H1 (cell line): ENCODE measurements around the gene RASEF. TPM values are rescaled to one million over a fixed set of nuclear protein-coding genes. Genes with fewer than 3 reads are reported as not detected.

Experiments used
- CTCF ChIA-PET: fragments of 300-600 bp; sonication (Branson Sonifier 250); formaldehyde crosslinking; loops from one replicate; lab custom pipeline; 2021; ENCODE audit not compliant: partially characterized antibody; lab: Charles Lee
- POLR2A ChIA-PET: fragments of 300-600 bp; sonication (Branson Sonifier 250); formaldehyde crosslinking; loops from one replicate; lab custom pipeline; 2021; ENCODE audit warnings: inconsistent platforms; ENCODE audit not compliant: partially characterized antibody; lab: Charles Lee
- DNase-seq, 2 experiments: peaks; one replicate each; pipeline versions ENCODE4 v3.0.0 to v3.0.0-alpha.2; 2010 to 2022; ENCODE audit warnings: low spot score in 2 of 2, low read depth in 1 of 2, mixed read lengths in 1 of 2
- FAIRE-seq: peaks from 2 replicates; lab custom pipeline; 2011; peaks lifted over from hg19 to GRCh38; lab: Jason Lieb, UNC
- H2AFZ ChIP-seq: 2 replicates; pipeline ENCODE4 v1.8.1; 2012; ENCODE audit warnings: low read length, inconsistent platforms
- H2AK5ac ChIP-seq: 2 replicates; pipeline ENCODE4 v1.6.1; 2013; ENCODE audit warnings: low read depth, low read length
- H2BK120ac ChIP-seq: replicated peaks from 2 replicates; pipeline ENCODE3; 2013; ENCODE audit warnings: low read depth, low read length, inconsistent platforms
- H2BK12ac ChIP-seq: 2 replicates; pipeline ENCODE4 v1.6.1; 2013; ENCODE audit warnings: low read depth, low read length
- H2BK15ac ChIP-seq: 2 replicates; pipeline ENCODE4 v1.6.1; 2013; ENCODE audit warnings: low read length
- H2BK20ac ChIP-seq: 2 replicates; pipeline ENCODE4 v1.6.1; 2013; ENCODE audit warnings: low read length
- H2BK5ac ChIP-seq: 2 replicates; pipeline ENCODE4 v1.6.1; 2013; ENCODE audit warnings: low read depth, low read length
- H3K14ac ChIP-seq: 2 replicates; pipeline ENCODE4 v1.6.1; 2013; ENCODE audit warnings: inconsistent platforms; ENCODE audit not compliant: insufficient read length
- H3K18ac ChIP-seq: 2 replicates; pipeline ENCODE4 v1.6.1; 2013; ENCODE audit warnings: low read length; ENCODE audit errors: extremely low read depth
- H3K23ac ChIP-seq: 2 replicates; pipeline ENCODE4 v1.6.1; 2013; ENCODE audit warnings: inconsistent platforms; ENCODE audit not compliant: insufficient read length
- H3K23me2 ChIP-seq: 2 replicates; pipeline ENCODE4 v1.6.1; 2013; ENCODE audit warnings: low read depth, low read length
- H3K27ac ChIP-seq: 2 replicates; pipeline ENCODE4 v1.6.1; 2011; ENCODE audit warnings: low read depth, low read length, inconsistent platforms
- H3K27me3 ChIP-seq, 4 experiments: replicated peaks in 1 of 4; 1 replicate in 1 of 4; 2 replicates in 3 of 4; pipeline versions ENCODE4 v1.6.1 to v1.8.1; 2011 to 2013; ENCODE audit warnings: low read length in 3 of 4, mild to moderate bottlenecking in 3 of 4, inconsistent platforms in 2 of 4, mixed read lengths in 2 of 4, moderate library complexity in 1 of 4; ENCODE audit not compliant: control insufficient read depth in 3 of 4, insufficient read depth in 3 of 4; ENCODE audit errors: extremely low read depth in 1 of 4
- H3K36me3 ChIP-seq, 4 experiments: 2 replicates each; pipeline versions ENCODE4 v1.6.1 to v1.8.1; 2011 to 2013; ENCODE audit warnings: mild to moderate bottlenecking in 4 of 4, low read length in 3 of 4, moderate library complexity in 2 of 4, control low read depth in 1 of 4, inconsistent platforms in 1 of 4; ENCODE audit not compliant: insufficient read depth in 4 of 4, control insufficient read depth in 2 of 4
- H3K4ac ChIP-seq: replicated peaks from 2 replicates; pipeline ENCODE3; 2013; ENCODE audit warnings: low read length, low read depth, mixed read lengths, inconsistent platforms; ENCODE audit not compliant: insufficient read length
- H3K4me1 ChIP-seq, 4 experiments: replicated peaks in 1 of 4; 1 replicate in 1 of 4; 2 replicates in 3 of 4; pipeline versions ENCODE4 v1.6.1 to v1.8.1; 2011 to 2013; ENCODE audit warnings: low read length in 3 of 4, inconsistent platforms in 2 of 4, mixed read lengths in 1 of 4; ENCODE audit not compliant: insufficient read depth in 4 of 4, control insufficient read depth in 3 of 4
- H3K4me2 ChIP-seq, 2 experiments: 2 replicates each; pipeline versions ENCODE4 v1.6.1 to v1.8.1; 2011 to 2013; ENCODE audit warnings: low read depth in 2 of 2, low read length in 2 of 2, control low read depth in 1 of 2, inconsistent platforms in 1 of 2, mild to moderate bottlenecking in 1 of 2; ENCODE audit not compliant: insufficient read depth in 1 of 2
- H3K4me3 ChIP-seq, 4 experiments: fragments of 200-600, 300-600 bp in 1 of 4; sonication (generic), shearing (Covaris generic), sonication (Bioruptor Twin) in 1 of 4; 2 replicates each; pipeline versions ENCODE4 v1.5.1 to v1.8.1; 2011 to 2016; ENCODE audit warnings: low read length in 4 of 4, low read depth in 3 of 4, control low read depth in 2 of 4, inconsistent platforms in 2 of 4, mild to moderate bottlenecking in 2 of 4, mixed read lengths in 1 of 4, moderate library complexity in 1 of 4; ENCODE audit not compliant: insufficient read depth in 2 of 4; ENCODE audit errors: extremely low read depth in 1 of 4
- H3K56ac ChIP-seq: replicated peaks from 2 replicates; pipeline ENCODE3; 2013; ENCODE audit warnings: low read depth, mild to moderate bottlenecking, mixed read lengths, low read length, inconsistent platforms; ENCODE audit not compliant: insufficient read length
- H3K79me1 ChIP-seq: 2 replicates; pipeline ENCODE4 v1.6.1; 2013; ENCODE audit warnings: low read depth, low read length, control low read depth
- H3K79me2 ChIP-seq, 2 experiments: 2 replicates each; pipeline versions ENCODE4 v1.6.1 to v1.8.1; 2012 to 2013; ENCODE audit warnings: low read length in 2 of 2, mild to moderate bottlenecking in 2 of 2, inconsistent platforms in 1 of 2; ENCODE audit not compliant: insufficient read depth in 2 of 2, control insufficient read depth in 1 of 2
- H3K9ac ChIP-seq, 4 experiments: replicated peaks in 1 of 4; 1 replicate in 1 of 4; 2 replicates in 3 of 4; pipeline versions ENCODE4 v1.6.1 to v1.8.1; 2011 to 2013; ENCODE audit warnings: low read depth in 3 of 4, low read length in 3 of 4, control low read depth in 2 of 4, mild to moderate bottlenecking in 2 of 4, moderate library complexity in 2 of 4, inconsistent platforms in 1 of 4; ENCODE audit errors: extremely low read depth in 1 of 4
- H3K9me3 ChIP-seq, 2 experiments: 2 replicates each; pipeline versions ENCODE4 v1.6.1 to v1.8.1; 2012 to 2013; ENCODE audit warnings: mild to moderate bottlenecking in 2 of 2, moderate library complexity in 2 of 2, control low read depth in 1 of 2, inconsistent platforms in 1 of 2, low read depth in 1 of 2, low read length in 1 of 2, mixed read lengths in 1 of 2; ENCODE audit not compliant: insufficient read depth in 2 of 2
- H4K20me1 ChIP-seq, 2 experiments: replicated peaks in 1 of 2; 2 replicates each; pipeline versions ENCODE3 to v1.8.1; 2011 to 2013; ENCODE audit warnings: inconsistent platforms in 2 of 2, low read length in 2 of 2, mild to moderate bottlenecking in 1 of 2; ENCODE audit not compliant: insufficient read depth in 2 of 2, control insufficient read depth in 1 of 2
- H4K5ac ChIP-seq: 2 replicates; pipeline ENCODE4 v1.6.1; 2013; ENCODE audit warnings: low read length, low read depth, mixed read lengths, inconsistent platforms; ENCODE audit not compliant: insufficient read length
- H4K8ac ChIP-seq: 2 replicates; pipeline ENCODE4 v1.8.0; 2013; ENCODE audit warnings: mild to moderate bottlenecking, moderate library complexity, low read length, inconsistent platforms; ENCODE audit not compliant: insufficient read depth; ENCODE audit errors: extremely low read depth
- H4K91ac ChIP-seq: replicated peaks from 2 replicates; pipeline ENCODE3; 2013; ENCODE audit warnings: low read length, mixed read lengths, inconsistent platforms; ENCODE audit not compliant: insufficient read length
- ASH2L ChIP-seq: fragments of 200-600, 300-600 bp; sonication (generic); IDR thresholded peaks from one replicate; pipeline ENCODE4 v1.7.1; 2017; ENCODE audit warnings: low read length
- BACH1 ChIP-seq: IDR thresholded peaks from 2 replicates; pipeline ENCODE4 v1.6.1; 2012; ENCODE audit warnings: low read length, improper control_type of control experiment
- FOSL1 ChIP-seq: IDR thresholded peaks from 2 replicates; pipeline ENCODE4 v1.6.1; 2011; ENCODE audit warnings: mild to moderate bottlenecking, low read depth, low read length, moderate library complexity; ENCODE audit not compliant: insufficient read depth
- KDM4A ChIP-seq: IDR thresholded peaks from one replicate; pipeline ENCODE4 v1.7.1; 2012; ENCODE audit warnings: low read depth, mild to moderate bottlenecking, moderate library complexity, low read length, inconsistent platforms; ENCODE audit not compliant: severe bottlenecking
- KDM5A ChIP-seq: fragments of 200-600 bp; IDR thresholded peaks from 2 replicates; pipeline ENCODE4 v1.7.1; 2012; ENCODE audit warnings: mild to moderate bottlenecking, low read length, inconsistent platforms, mixed read lengths
- RAD21 ChIP-seq, 2 experiments: IDR thresholded peaks in 1 of 2; conservative IDR thresholded peaks in 1 of 2; 2 replicates each; pipeline ENCODE4 v1.6.1; 2011; ENCODE audit warnings: low read depth in 2 of 2, low read length in 2 of 2, improper control_type of control experiment in 1 of 2, inconsistent platforms in 1 of 2, mild to moderate bottlenecking in 1 of 2, moderate library complexity in 1 of 2
- SIX5 ChIP-seq: IDR thresholded peaks from 2 replicates; pipeline ENCODE4 v1.6.1; 2011; ENCODE audit warnings: mild to moderate bottlenecking, low read depth, low read length
- SP1 ChIP-seq: IDR thresholded peaks from 2 replicates; pipeline ENCODE4 v1.6.1; 2011; ENCODE audit warnings: low read depth, low read length
- TBP ChIP-seq: IDR thresholded peaks from 2 replicates; pipeline ENCODE4 v1.6.1; 2011; ENCODE audit warnings: low read depth, low read length, improper control_type of control experiment
- YY1 ChIP-seq: IDR thresholded peaks from 2 replicates; pipeline ENCODE4 v1.6.1; 2011; ENCODE audit warnings: low read depth, mild to moderate bottlenecking, low read length
- WGBS, 2 experiments: shearing (Covaris generic) in 1 of 2; methylation state at CpG; one replicate each; pipeline versions ENCODE4 v1.1.6 to v1.1.7; 2013 to 2015; ENCODE audit warnings: low lambda C conversion rate in 2 of 2, mixed read lengths in 2 of 2, inconsistent platforms in 1 of 2, low coverage in 1 of 2, missing lambda C conversion rate in 1 of 2; ENCODE audit not compliant: insufficient replicate concordance in 2 of 2, insufficient coverage in 1 of 2, insufficient read length in 1 of 2; ENCODE audit errors: extremely low coverage in 1 of 2, missing lambda C conversion rate in 1 of 2; 5-methylcytosine and 5-hydroxymethylcytosine counted together
- polyA plus RNA-seq, 7 experiments: library from polyadenylated mRNA; depleted of rRNA in 3 of 7; stranded (reverse) in 5 of 7; unstranded in 2 of 7; fragments of >200 nt in 5 of 7; fragments of 200-250 nt in 2 of 7; gene quantifications; 1 replicate in 5 of 7; 2 replicates in 1 of 7; 4 replicates in 1 of 7; pipeline versions ENCODE4 v1.2.1 to v1.2.3, GENCODE V29; 2011 to 2013; ENCODE audit warnings: missing spikeins in 2 of 7, mixed read lengths in 2 of 7
- total RNA-seq: library from RNA; stranded (reverse); fragmentation: NEBNext Ultra II Directional; extraction: Animal tissue kit (Norgen Biotek cat#: 25700); gene quantifications from 2 replicates; pipeline ENCODE4 v1.2.1, GENCODE V29; 2021
- TF ChIP-seq, protein P1 (sequence below): IDR thresholded peaks from 2 replicates; pipeline ENCODE4 v1.6.1; 2011; ENCODE audit warnings: low read length, improper control_type of control experiment

RASEF gene
- total and polyA plus RNA-seq, 2 of the 8 experiments (the other 6 are each of a cell fraction or from before 2014, with no cell fraction given) = 1.1 to 4.6 TPM

DNA sequence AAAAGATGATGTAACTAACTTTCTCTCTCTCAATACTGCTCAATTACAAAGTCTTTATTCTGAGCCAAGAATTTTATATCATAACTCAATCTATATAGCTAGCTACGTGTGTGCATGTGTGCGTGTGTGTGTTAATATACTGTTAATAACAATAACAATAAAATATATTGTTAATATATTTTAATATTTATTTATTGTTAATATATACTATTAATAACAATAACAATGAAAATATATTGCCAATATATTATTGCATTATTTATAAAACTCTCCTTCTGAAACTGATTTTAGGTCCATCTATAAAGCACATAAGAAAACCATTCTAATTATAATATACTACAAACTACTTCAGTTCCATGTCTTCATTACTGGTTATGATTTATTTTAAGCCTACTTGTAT, 60.6 kb downstream of the RASEF start:
- Histone ChIP-seq H3K23me2 (no peaks in the 10 kb centered on the region), H4K5ac (no peak overlapping the region), H3K36me3 (no peaks in the 10 kb centered on the region), H3K27ac (no peak overlapping the region), H4K91ac (no peak overlapping the region), H3K79me1 (no peaks in the 10 kb centered on the region), H3K56ac (no peak overlapping the region), H2BK120ac (no peak overlapping the region), H4K20me1 (no peaks in the 10 kb centered on the region), H3K4ac (no peak overlapping the region), H3K9me3 (no peaks in the 10 kb centered on the region), H3K9ac (no peak overlapping the region), H2AK5ac (no peak overlapping the region), H3K4me2 (no peak overlapping the region), H3K27me3 (no peaks in the 10 kb centered on the region), H2BK20ac (no peak overlapping the region), H3K4me1 (peaks cover 0 to 4% (median 0%) of the 10 kb centered on the region in 4 experiments; a peak in 2 of 7 replicates), H4K8ac (no peak overlapping the region), H3K79me2 (no peaks in the 10 kb centered on the region), H3K18ac (no peak overlapping the region), H2AFZ (no peak overlapping the region), H3K14ac (no peak overlapping the region), H3K4me3 (no peak overlapping the region), H2BK5ac (no peak overlapping the region), H2BK15ac (no peak overlapping the region), H2BK12ac (no peak overlapping the region), H3K23ac (no peak overlapping the region)
- WGBS, 2 experiments = 91% methylated on average over 2 of the region's 2 CpGs; no CpG with 5 or more reads in 1 of the 2 experiments
- CTCF ChIA-PET = no interaction called here
- POLR2A ChIA-PET = no interaction called here
- DNase-seq (no peak), FAIRE-seq (no peak)
- TF ChIP-seq BACH1 (no peak), TBP (no peak), ASH2L (no peak), FOSL1 (no peak), KDM4A (no peak), SP1 (no peak), RAD21 (IDR thresholded peaks at IDR 0.05 in 1 of 2, conservative IDR thresholded peaks at IDR 0.05 in 1 of 2; ENCODE audit: low read depth in 2 of 2, low read length in 2 of 2) (no peak), SIX5 (no peak), KDM5A (no peak), YY1 (no peak)
- TF ChIP-seq, protein P1, sequence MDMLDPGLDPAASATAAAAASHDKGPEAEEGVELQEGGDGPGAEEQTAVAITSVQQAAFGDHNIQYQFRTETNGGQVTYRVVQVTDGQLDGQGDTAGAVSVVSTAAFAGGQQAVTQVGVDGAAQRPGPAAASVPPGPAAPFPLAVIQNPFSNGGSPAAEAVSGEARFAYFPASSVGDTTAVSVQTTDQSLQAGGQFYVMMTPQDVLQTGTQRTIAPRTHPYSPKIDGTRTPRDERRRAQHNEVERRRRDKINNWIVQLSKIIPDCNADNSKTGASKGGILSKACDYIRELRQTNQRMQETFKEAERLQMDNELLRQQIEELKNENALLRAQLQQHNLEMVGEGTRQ = no peak
